HEK293T (cell line): ENCODE data around the gene TRPC6.

Source experiments
- CTCF ChIA-PET: fragments of 350-600 bp; formaldehyde crosslinking; extraction: SDS; loops from one replicate; lab custom pipeline; 2021; ENCODE audit warnings: antibody characterized with exemption, inconsistent platforms; lab: Yijun Ruan, JAX
- POLR2A ChIA-PET: fragments of 350-600 bp; formaldehyde crosslinking; extraction: SDS; loops from one replicate; lab custom pipeline; 2020; ENCODE audit warnings: antibody characterized with exemption, inconsistent platforms; lab: Yijun Ruan, JAX
- DNase-seq: peaks from one replicate; pipeline ENCODE4 v3.0.0; 2012; ENCODE audit warnings: mixed read lengths; ENCODE audit errors: extremely low spot score
- ARNT ChIP-seq: fragments of 450-650 bp; IDR thresholded peaks from 2 replicates; pipeline ENCODE4 v1.6.1; 2017; ENCODE audit warnings: mild to moderate bottlenecking
- BHLHE40 ChIP-seq: fragments of 450-650 bp; IDR thresholded peaks from 2 replicates; pipeline ENCODE4 v1.6.1; 2016; ENCODE audit warnings: mild to moderate bottlenecking, moderate library complexity, borderline replicate concordance
- CTBP1 ChIP-seq: fragments of 450-650 bp; IDR thresholded peaks from 2 replicates; pipeline ENCODE4 v1.6.1; 2016; ENCODE audit warnings: borderline replicate concordance
- ELF4 ChIP-seq: fragments of 450-650 bp; IDR thresholded peaks from 2 replicates; pipeline ENCODE4 v1.6.1; 2017; ENCODE audit warnings: antibody characterized with exemption
- FOXA1 ChIP-seq: fragments of 450-650 bp; IDR thresholded peaks from 2 replicates; pipeline ENCODE4 v1.6.1; 2016; ENCODE audit warnings: mild to moderate bottlenecking
- FOXK2 ChIP-seq: fragments of 450-650 bp; IDR thresholded peaks from 2 replicates; pipeline ENCODE4 v1.6.1; 2016; ENCODE audit warnings: mild to moderate bottlenecking
- FOXM1 ChIP-seq: fragments of 450-650 bp; IDR thresholded peaks from 2 replicates; pipeline ENCODE4 v1.6.1; 2017; ENCODE audit warnings: mild to moderate bottlenecking, borderline replicate concordance
- HDGF ChIP-seq: fragments of 450-650 bp; IDR thresholded peaks from 2 replicates; pipeline ENCODE4 v1.6.1; 2017; ENCODE audit warnings: antibody characterized with exemption, borderline replicate concordance
- L3MBTL2 ChIP-seq: fragments of 450-650 bp; conservative IDR thresholded peaks from 2 replicates; pipeline ENCODE4 v1.6.1; 2016; ENCODE audit warnings: mild to moderate bottlenecking
- LEF1 ChIP-seq: fragments of 450-650 bp; IDR thresholded peaks from 2 replicates; pipeline ENCODE4 v1.6.1; 2017; ENCODE audit warnings: mild to moderate bottlenecking, borderline replicate concordance
- NFRKB ChIP-seq: fragments of 450-650 bp; IDR thresholded peaks from 2 replicates; pipeline ENCODE4 v1.6.1; 2016; ENCODE audit warnings: mild to moderate bottlenecking, moderate library complexity
- PKNOX1 ChIP-seq: fragments of 450-650 bp; IDR thresholded peaks from 2 replicates; pipeline ENCODE4 v1.6.1; 2016
- SP1 ChIP-seq: fragments of 450-650 bp; IDR thresholded peaks from 2 replicates; pipeline ENCODE4 v1.6.1; 2017
- SUZ12 ChIP-seq: fragments of 450-650 bp; IDR thresholded peaks from 2 replicates; pipeline ENCODE4 v1.6.1; 2016; ENCODE audit warnings: mild to moderate bottlenecking
- TARDBP ChIP-seq: fragments of 450-650 bp; IDR thresholded peaks from 2 replicates; pipeline ENCODE4 v1.6.1; 2016
- ZNF384 ChIP-seq: fragments of 450-650 bp; IDR thresholded peaks from 2 replicates; pipeline ENCODE4 v1.6.1; 2016

Gene TRPC6

DNA sequence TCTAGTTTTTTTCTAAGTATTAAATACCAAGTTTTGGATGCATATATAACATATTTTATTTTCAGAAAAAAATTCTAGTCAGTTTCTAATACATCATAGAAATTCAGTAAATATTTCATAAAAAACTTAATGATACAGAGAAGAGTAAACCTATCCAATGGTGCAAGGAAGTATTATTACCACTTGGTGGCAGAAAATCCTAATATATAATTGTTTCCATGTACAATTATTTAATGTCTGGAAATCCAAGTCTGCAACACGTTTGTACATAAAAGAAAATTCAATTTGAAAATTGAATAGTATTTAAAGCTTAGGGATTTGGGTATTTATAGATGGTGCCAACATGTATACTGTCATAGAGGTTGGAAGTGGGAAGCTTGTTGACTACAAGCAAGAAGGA lies 127.0 kb downstream of the TRPC6 start:
- CTCF ChIA-PET, result interaction anchor here (0.7 to 1.5 kb wide), 4 partner anchors 10 to 390 kb away, joined by 3 read pairs; no protein-coding TSS in a partner anchor

DNA sequence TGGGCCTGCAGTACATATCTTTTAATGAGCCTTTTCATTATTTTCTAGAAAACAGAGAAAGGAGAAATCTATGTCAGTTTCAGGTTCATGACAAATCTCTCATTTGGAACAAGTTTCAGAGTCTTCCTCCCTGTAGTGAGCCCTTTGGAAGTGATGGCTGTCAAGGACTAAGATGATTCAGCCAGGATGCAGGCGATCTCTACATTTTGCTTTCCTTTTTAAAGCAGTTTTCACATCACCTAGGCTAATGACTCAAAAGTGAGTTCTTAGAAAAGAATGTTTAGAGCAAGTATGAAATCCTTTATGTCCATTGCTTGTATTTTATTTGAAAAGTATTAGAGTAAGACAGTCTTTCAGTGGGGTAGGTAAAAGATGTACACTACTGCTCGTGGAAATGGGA lies 130.1 kb downstream of the TRPC6 start:
- CTCF ChIA-PET, result no interaction called here

More for the DNA sequence above, 127.0 kb downstream of the TRPC6 start:
- TF ChIP-seq CTBP1, result no peak
- POLR2A ChIA-PET, result no interaction called here
- no peak for DNase-seq

DNA sequence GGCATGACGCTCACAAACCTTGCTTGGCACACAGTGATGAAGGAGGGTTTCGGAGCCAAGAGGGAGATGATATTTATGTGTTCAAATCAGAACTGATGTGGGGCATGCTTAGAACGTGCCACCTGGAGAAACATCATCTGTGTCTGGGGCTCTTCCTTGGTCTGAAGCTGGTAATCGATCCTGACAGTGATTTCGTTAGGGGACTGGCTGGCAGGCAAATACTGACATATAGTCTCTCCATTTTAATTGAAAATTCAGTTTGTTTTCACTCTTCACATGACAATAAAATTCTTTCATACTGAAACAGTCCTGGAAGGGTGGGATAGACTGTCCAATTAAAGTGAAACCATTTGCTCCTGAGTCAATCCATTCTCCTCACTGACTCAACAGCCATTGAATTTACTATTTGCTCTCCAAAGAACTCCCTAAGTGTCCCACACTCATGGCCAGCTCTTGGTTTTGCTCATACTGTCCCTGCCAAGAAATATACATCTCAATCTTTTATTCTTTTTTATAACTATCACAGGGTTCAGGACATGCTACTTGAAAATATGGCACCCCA lies 134.8 kb downstream of the TRPC6 start:
- POLR2A ChIA-PET, result no interaction called here
- DNase-seq, result no peak
- TF ChIP-seq ELF4, result no peak
- TF ChIP-seq PKNOX1, result no peak
- TF ChIP-seq FOXA1, result no peak
- no peak for TF ChIP-seq NFRKB
- no peak for TF ChIP-seq L3MBTL2
- no peak for TF ChIP-seq FOXM1
- no peak for TF ChIP-seq ZNF384
- no peak for TF ChIP-seq BHLHE40
- TF ChIP-seq TARDBP, result no peak
- TF ChIP-seq LEF1, result no peak
- TF ChIP-seq ARNT, result no peak
- TF ChIP-seq SUZ12, result no peak
- TF ChIP-seq FOXK2, result no peak
- TF ChIP-seq HDGF, result no peak
- no peak for TF ChIP-seq CTBP1
- no peak for TF ChIP-seq SP1
- CTCF ChIA-PET, result no interaction called here

More for the DNA sequence above, 130.1 kb downstream of the TRPC6 start:
- TF ChIP-seq SUZ12 (no peak), BHLHE40 (no peak), CTBP1 (no peak), ELF4 (no peak), ARNT (no peak), HDGF (no peak), FOXA1 (no peak), TARDBP (no peak), LEF1 (no peak), NFRKB (no peak), ZNF384 (no peak), FOXK2 (no peak), PKNOX1 (no peak), L3MBTL2 (no peak), SP1 (no peak)
- no peak for DNase-seq
- POLR2A ChIA-PET, result no interaction called here

GRCh38 chr11:101446726-101447125 lies 137.1 kb downstream of the TRPC6 start:
- CTCF ChIA-PET, result interaction anchor here (0.7 kb wide), 1 partner anchor 10 kb away, joined by 3 read pairs; no protein-coding TSS in a partner anchor
- no peak for DNase-seq
- TF ChIP-seq ZNF384 (no peak), HDGF (no peak), FOXK2 (no peak), NFRKB (no peak), TARDBP (no peak), SP1 (no peak), ARNT (no peak), SUZ12 (no peak), FOXM1 (no peak), FOXA1 (no peak), CTBP1 (no peak), PKNOX1 (no peak), LEF1 (no peak)
- POLR2A ChIA-PET, result no interaction called here

DNA sequence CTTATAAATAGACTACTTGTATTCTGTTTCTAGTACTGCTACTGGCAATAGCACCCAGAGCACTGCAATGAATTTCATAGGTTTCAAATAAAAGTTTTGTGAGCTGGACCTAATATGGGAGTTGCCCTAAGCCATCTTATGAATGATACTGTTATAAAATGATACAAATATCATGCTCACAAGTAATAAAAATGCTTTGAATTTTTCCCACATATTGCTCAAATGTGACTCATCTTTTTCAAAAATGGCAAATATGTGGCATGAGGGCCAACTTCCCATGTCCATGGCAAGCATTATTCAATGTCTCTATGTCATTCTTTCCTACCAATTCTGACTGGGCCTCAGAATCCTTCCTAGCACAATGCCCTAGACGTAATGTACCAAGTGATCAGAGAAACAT lies 137.6 kb downstream of the TRPC6 start:
- POLR2A ChIA-PET, result no interaction called here
- no peak for DNase-seq
- TF ChIP-seq ZNF384, result no peak
- TF ChIP-seq LEF1, result no peak
- TF ChIP-seq ELF4, result no peak
- no peak for TF ChIP-seq SP1
- no peak for TF ChIP-seq BHLHE40
- TF ChIP-seq FOXA1, result no peak
- TF ChIP-seq PKNOX1, result no peak
- TF ChIP-seq SUZ12, result no peak
- no peak for TF ChIP-seq HDGF
- no peak for TF ChIP-seq L3MBTL2
- TF ChIP-seq TARDBP, result no peak
- TF ChIP-seq ARNT, result no peak
- no peak for TF ChIP-seq FOXK2
- no peak for TF ChIP-seq CTBP1
- TF ChIP-seq NFRKB, result no peak
- TF ChIP-seq FOXM1, result no peak
- CTCF ChIA-PET, result no interaction called here

- CTCF ChIA-PET, result no interaction called here
- TF ChIP-seq ZNF384 (no peak), FOXA1 (no peak), LEF1 (no peak), FOXM1 (no peak), ARNT (no peak), NFRKB (no peak), HDGF (no peak), TARDBP (no peak), BHLHE40 (no peak), FOXK2 (no peak), L3MBTL2 (no peak), SP1 (no peak), ELF4 (no peak), PKNOX1 (no peak), SUZ12 (no peak), CTBP1 (no peak)
- DNase-seq, result no peak
- POLR2A ChIA-PET, result no interaction called here
These were observed 138.0 kb downstream of the TRPC6 start for GRCh38 chr11:101445761-101446160.
